ENCODE data around the gene IMMP2L.

- TF ChIP-seq CTCF (IDR thresholded peaks at IDR 0.05) (no peak), IRF1 (CRISPR knock-in tag; IDR thresholded peaks at IDR 0.05) (no peak), CREB1 (CRISPR knock-in tag; IDR thresholded peaks at IDR 0.05) (no peak), NR2C2 (CRISPR knock-in tag; IDR thresholded peaks at IDR 0.05) (no peak), ZNF121 (CRISPR knock-in tag; IDR thresholded peaks at IDR 0.05) (no peak)
Observed at GRCh38 chr7:110626414-110626813, 935.9 kb downstream of the IMMP2L start.

Measured in WTC11 (cell line).